ENCODE results near the gene SSRP1. TPM values are rescaled to one million over a fixed set of nuclear protein-coding genes. Genes with fewer than 3 reads are reported as not detected.

SSRP1 gene
- polyA plus RNA-seq, 10 donors, result 82.0 to 138 (median 101) TPM

Other genes starting within 250 kb of the SSRP1 start
- gene LRRC55, start 153.9 kb downstream of the SSRP1 start, polyA plus RNA-seq (ENCODE audit: insufficient read length in 10 of 10), result 1 to 10 TPM in 8 of 10 donors, under 1 TPM in 2; 0.73 to 2.4 (median 1.5) TPM
- gene APLNR, start 98.6 kb downstream of the SSRP1 start, polyA plus RNA-seq (ENCODE audit: insufficient read length in 10 of 10), result 100 to 1,000 TPM in 2 of 10 donors, 10 to 100 TPM in 8; 66.8 to 129 (median 87.1) TPM
- gene TNKS1BP1, start 10.9 kb downstream of the SSRP1 start, polyA plus RNA-seq (ENCODE audit: insufficient read length in 10 of 10), result 100 to 1,000 TPM in 8 of 10 donors, 10 to 100 TPM in 2; 93.5 to 122 (median 110) TPM
- gene P2RX3, start 2.5 kb upstream of the SSRP1 start, polyA plus RNA-seq (ENCODE audit: insufficient read length in 10 of 10), result 1 to 10 TPM; 1.9 to 7.0 (median 4.1) TPM
- gene PRG3, start 45.3 kb upstream of the SSRP1 start, polyA plus RNA-seq (ENCODE audit: insufficient read length in 10 of 10), result 1 to 10 TPM in 1 of 10 donors, under 1 TPM in 3, not detected in 6; 0.33 to 1.3 (median 0.48) TPM
- 1 to 10 TPM in 3 of 10 donors, under 1 TPM in 6, not detected in 1; 0.12 to 4.8 (median 0.79) TPM for gene PRG2, start 54.8 kb upstream of the SSRP1 start, polyA plus RNA-seq (ENCODE audit: insufficient read length in 10 of 10)
- 10 to 100 TPM; 25.9 to 43.0 (median 31.8) TPM for gene SLC43A3, start 91.2 kb upstream of the SSRP1 start, polyA plus RNA-seq (ENCODE audit: insufficient read length in 10 of 10)
- gene RTN4RL2, start 124.6 kb upstream of the SSRP1 start, polyA plus RNA-seq (ENCODE audit: insufficient read length in 10 of 10), result 10 to 100 TPM; 17.2 to 35.0 (median 25.7) TPM
- gene SLC43A1, start 179.8 kb upstream of the SSRP1 start, polyA plus RNA-seq (ENCODE audit: insufficient read length in 10 of 10), result 10 to 100 TPM in 6 of 10 donors, 1 to 10 TPM in 4; 7.8 to 14.9 (median 10.2) TPM
- 10 to 100 TPM; 28.8 to 57.7 (median 36.6) TPM for gene TIMM10, start 194.9 kb upstream of the SSRP1 start, polyA plus RNA-seq (ENCODE audit: insufficient read length in 10 of 10)
- 100 to 1,000 TPM in 9 of 10 donors, 10 to 100 TPM in 1; 78.8 to 282 (median 173) TPM for gene SMTNL1, start 201.7 kb upstream of the SSRP1 start, polyA plus RNA-seq (ENCODE audit: insufficient read length in 10 of 10)
- gene UBE2L6, start 231.8 kb upstream of the SSRP1 start, polyA plus RNA-seq (ENCODE audit: insufficient read length in 10 of 10), result 10 to 100 TPM; 16.5 to 27.4 (median 24.2) TPM

Data from muscle of back (tissue), 10 donors.